ENCODE data around the gene ZFPL1. TPM values are rescaled to one million over a fixed set of nuclear protein-coding genes. Genes with fewer than 3 reads are reported as not detected.

ZFPL1 gene
- total RNA-seq, 4 donors from 2014 or later: 26.3 to 43.9 (median 33.3) TPM

- no peaks in the 10 kb centered on the region for H3K9me3 ChIP-seq
- WGBS, 2 donors (ENCODE audit: low coverage in 1 of 2): 40 to 100% methylated on average over 1 to 3 of the region's 9 CpGs
- no peaks in the 10 kb centered on the region for H3K27me3 ChIP-seq
- H3K36me3 ChIP-seq: no peaks in the 10 kb centered on the region
- peaks cover 0 to 7% (median 5%) of the 10 kb centered on the region in 3 donors for H3K4me1 ChIP-seq
- TF ChIP-seq POLR2A (IDR thresholded peaks at IDR 0.05): no peak
- no peak for TF ChIP-seq EP300 (IDR thresholded peaks at IDR 0.05)
- no peak for TF ChIP-seq CTCF (IDR thresholded peaks at IDR 0.05)
- no peak for TF ChIP-seq POLR2AphosphoS5 (IDR thresholded peaks at IDR 0.05)
- H3K27ac ChIP-seq: no peak overlapping the region
- H3K4me3 ChIP-seq: no peak overlapping the region
- no peak for ATAC-seq
These were observed 5.2 kb upstream of the ZFPL1 start for GRCh38 chr11:65078786-65079342.

- peaks cover 0 to 33% of the 10 kb centered on the region in 2 donors for H3K36me3 ChIP-seq
- H3K27ac ChIP-seq: peak overlapping the region in 3 of 4 donors; percentile 92 to 97 (median 94)
- 2 to 10% methylated on average over 2 to 6 of the region's 13 CpGs for WGBS, 2 donors (ENCODE audit: low coverage in 1 of 2)
- TF ChIP-seq EP300 (IDR thresholded peaks at IDR 0.05) (no peak), POLR2AphosphoS5 (IDR thresholded peaks at IDR 0.05) (no peak), POLR2A (IDR thresholded peaks at IDR 0.05) (no peak)
- H3K27me3 ChIP-seq: no peaks in the 10 kb centered on the region
- no peak for ATAC-seq
- no peaks in the 10 kb centered on the region for H3K9me3 ChIP-seq
- H3K4me3 ChIP-seq: peak overlapping the region; percentile 68 to 81
- H3K4me1 ChIP-seq: peaks cover 0 to 24% (median 14%) of the 10 kb centered on the region in 3 donors
These were observed 738 bp upstream of the ZFPL1 start for GRCh38 chr11:65083134-65083833.

GRCh38 chr11:65084598-65085375 lies 765 bp downstream of the ZFPL1 start:
- WGBS, 2 donors (ENCODE audit: low coverage in 1 of 2): 33 to 35% methylated on average over 3 to 12 of the region's 23 CpGs
- TF ChIP-seq POLR2A (IDR thresholded peaks at IDR 0.05) (no peak), CTCF (IDR thresholded peaks at IDR 0.05) (no peak), POLR2AphosphoS5 (IDR thresholded peaks at IDR 0.05) (no peak), EP300 (IDR thresholded peaks at IDR 0.05) (no peak)
- Histone ChIP-seq H3K4me3 (peak overlapping the region; percentile 68 to 81), H3K27ac (peak overlapping the region; percentile 67 to 97 (median 93)), H3K9me3 (no peaks in the 10 kb centered on the region), H3K27me3 (no peaks in the 10 kb centered on the region), H3K36me3 (peaks cover 0 to 48% of the 10 kb centered on the region in 2 donors), H3K4me1 (peaks cover 0 to 24% (median 14%) of the 10 kb centered on the region in 3 donors)
- ATAC-seq: no peak

- 83 to 89% methylated on average over 1 to 4 of the region's 4 CpGs for WGBS, 2 donors (ENCODE audit: low coverage in 1 of 2)
- peaks cover 0 to 51% of the 10 kb centered on the region in 2 donors for H3K36me3 ChIP-seq
- no peak overlapping the region for H3K4me3 ChIP-seq
- ATAC-seq: no peak
- TF ChIP-seq POLR2AphosphoS5 (IDR thresholded peaks at IDR 0.05): no peak
- TF ChIP-seq EP300 (IDR thresholded peaks at IDR 0.05): no peak
- no peak for TF ChIP-seq POLR2A (IDR thresholded peaks at IDR 0.05)
- no peaks in the 10 kb centered on the region for H3K27me3 ChIP-seq
- H3K4me1 ChIP-seq: peaks cover 0 to 24% (median 14%) of the 10 kb centered on the region in 3 donors
- H3K9me3 ChIP-seq: no peaks in the 10 kb centered on the region
- no peak overlapping the region for H3K27ac ChIP-seq
These were observed 1.4 kb downstream of the ZFPL1 start for GRCh38 chr11:65085446-65085845.

GRCh38 chr11:65086809-65087208 lies 2.8 kb downstream of the ZFPL1 start:
- H3K36me3 ChIP-seq: peaks cover 0 to 51% of the 10 kb centered on the region in 2 donors
- no peaks in the 10 kb centered on the region for H3K27me3 ChIP-seq
- no peak for ATAC-seq
- peaks cover 0 to 24% (median 14%) of the 10 kb centered on the region in 3 donors for H3K4me1 ChIP-seq
- no peak for TF ChIP-seq POLR2AphosphoS5 (IDR thresholded peaks at IDR 0.05)
- TF ChIP-seq POLR2A (IDR thresholded peaks at IDR 0.05): no peak
- no peak for TF ChIP-seq EP300 (IDR thresholded peaks at IDR 0.05)
- no peak for TF ChIP-seq CTCF (IDR thresholded peaks at IDR 0.05)
- no peak overlapping the region for H3K27ac ChIP-seq
- H3K4me3 ChIP-seq: no peak overlapping the region
- H3K9me3 ChIP-seq: no peaks in the 10 kb centered on the region
- WGBS, 2 donors (ENCODE audit: low coverage in 1 of 2): 81 to 100% methylated on average over 2 to 3 of the region's 9 CpGs

All from gastroesophageal sphincter (tissue), 4 donors.